ENCODE data around the gene UROC1.

DNA sequence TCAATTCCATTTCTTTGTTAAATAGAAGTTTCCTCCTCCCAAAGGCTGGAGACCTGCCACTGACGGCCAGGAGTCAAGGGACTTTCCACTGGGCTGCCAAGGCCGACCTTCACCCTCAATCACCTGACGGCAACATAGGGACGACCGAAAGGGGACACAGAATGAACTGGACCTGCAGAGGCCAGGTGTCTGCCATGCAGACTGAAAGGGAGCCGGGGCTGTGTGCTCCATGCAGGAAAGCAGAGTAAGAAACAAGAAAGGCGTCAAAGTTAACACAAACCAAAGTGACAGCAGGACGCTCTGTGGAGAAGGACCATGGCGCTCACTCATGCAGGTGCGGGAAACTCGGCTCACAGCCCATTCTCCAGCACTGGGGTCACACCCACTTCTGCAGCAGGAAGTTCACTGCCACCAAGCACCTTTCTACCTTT, 67.9 kb downstream of the UROC1 start:
- TF ChIP-seq, protein P1, sequence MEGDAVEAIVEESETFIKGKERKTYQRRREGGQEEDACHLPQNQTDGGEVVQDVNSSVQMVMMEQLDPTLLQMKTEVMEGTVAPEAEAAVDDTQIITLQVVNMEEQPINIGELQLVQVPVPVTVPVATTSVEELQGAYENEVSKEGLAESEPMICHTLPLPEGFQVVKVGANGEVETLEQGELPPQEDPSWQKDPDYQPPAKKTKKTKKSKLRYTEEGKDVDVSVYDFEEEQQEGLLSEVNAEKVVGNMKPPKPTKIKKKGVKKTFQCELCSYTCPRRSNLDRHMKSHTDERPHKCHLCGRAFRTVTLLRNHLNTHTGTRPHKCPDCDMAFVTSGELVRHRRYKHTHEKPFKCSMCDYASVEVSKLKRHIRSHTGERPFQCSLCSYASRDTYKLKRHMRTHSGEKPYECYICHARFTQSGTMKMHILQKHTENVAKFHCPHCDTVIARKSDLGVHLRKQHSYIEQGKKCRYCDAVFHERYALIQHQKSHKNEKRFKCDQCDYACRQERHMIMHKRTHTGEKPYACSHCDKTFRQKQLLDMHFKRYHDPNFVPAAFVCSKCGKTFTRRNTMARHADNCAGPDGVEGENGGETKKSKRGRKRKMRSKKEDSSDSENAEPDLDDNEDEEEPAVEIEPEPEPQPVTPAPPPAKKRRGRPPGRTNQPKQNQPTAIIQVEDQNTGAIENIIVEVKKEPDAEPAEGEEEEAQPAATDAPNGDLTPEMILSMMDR (IDR thresholded peaks at IDR 0.05; ENCODE audit: low read length), result no peak
- no peak for TF ChIP-seq EZH2phosphoT487 (IDR thresholded peaks at IDR 0.05; ENCODE audit: low read length)
- no peak for TF ChIP-seq EZH2 (optimal IDR thresholded peaks at IDR 0.05; ENCODE audit: low read depth, low read length)
